HEK293 (cell line): ENCODE results near the gene MYL4.

Experiments
- GLIS1 ChIP-seq: fragments of 450-650 bp; formaldehyde crosslinking; IDR thresholded peaks from 2 replicates; pipeline ENCODE4 v1.5.1; 2016; ENCODE audit warnings: missing biosample characterization, missing genetic modification characterization
- HOXC10 ChIP-seq: sonication (generic); formaldehyde crosslinking; IDR thresholded peaks from 2 replicates; pipeline ENCODE4 v1.8.1; 2023; ENCODE audit warnings: mild to moderate bottlenecking, missing genetic modification reagents
- KLF7 ChIP-seq: fragments of 450-650 bp; formaldehyde crosslinking; IDR thresholded peaks from 2 replicates; pipeline ENCODE4 v1.5.1; 2016; ENCODE audit warnings: missing biosample characterization, missing genetic modification characterization, borderline replicate concordance
- OVOL3 ChIP-seq: fragments of 450-650 bp; formaldehyde crosslinking; IDR thresholded peaks from 2 replicates; pipeline ENCODE4 v1.5.1; 2016; ENCODE audit warnings: missing biosample characterization, missing genetic modification characterization
- RBAK ChIP-seq: fragments of 450-650 bp; formaldehyde crosslinking; IDR thresholded peaks from 2 replicates; pipeline ENCODE4 v1.5.1; 2016; ENCODE audit warnings: missing biosample characterization, missing genetic modification characterization
- SP2 ChIP-seq: fragments of 450-650 bp; formaldehyde crosslinking; IDR thresholded peaks from 2 replicates; pipeline ENCODE4 v1.5.1; 2016; ENCODE audit warnings: missing biosample characterization, missing genetic modification characterization
- ZBTB17 ChIP-seq: fragments of 450-650 bp; formaldehyde crosslinking; IDR thresholded peaks from 2 replicates; pipeline ENCODE4 v1.5.1; 2016; ENCODE audit warnings: missing biosample characterization, missing genetic modification characterization
- ZNF214 ChIP-seq: fragments of 450-650 bp; formaldehyde crosslinking; IDR thresholded peaks from 2 replicates; pipeline ENCODE4 v1.5.1; 2017; ENCODE audit warnings: missing biosample characterization, mild to moderate bottlenecking, missing genetic modification characterization, borderline replicate concordance
- ZNF221 ChIP-seq: fragments of 450-650 bp; formaldehyde crosslinking; IDR thresholded peaks from 2 replicates; pipeline ENCODE4 v1.5.1; 2017; ENCODE audit warnings: missing biosample characterization, missing genetic modification characterization, borderline replicate concordance
- ZNF302 ChIP-seq: fragments of 450-650 bp; formaldehyde crosslinking; IDR thresholded peaks from 2 replicates; pipeline ENCODE4 v1.5.1; 2016; ENCODE audit warnings: missing biosample characterization, missing genetic modification characterization, low read depth
- ZNF350 ChIP-seq: fragments of 450-650 bp; formaldehyde crosslinking; IDR thresholded peaks from 2 replicates; pipeline ENCODE4 v1.5.0; 2017; ENCODE audit warnings: missing biosample characterization, mild to moderate bottlenecking, missing genetic modification characterization
- ZNF521 ChIP-seq: fragments of 450-650 bp; formaldehyde crosslinking; IDR thresholded peaks from 2 replicates; pipeline ENCODE4 v1.5.1; 2017; ENCODE audit warnings: missing biosample characterization, mild to moderate bottlenecking, missing genetic modification characterization
- ZNF544 ChIP-seq: fragments of 450-650 bp; formaldehyde crosslinking; IDR thresholded peaks from 2 replicates; pipeline ENCODE4 v1.5.0; 2017; ENCODE audit warnings: missing biosample characterization, missing genetic modification characterization
- ZNF623 ChIP-seq: fragments of 450-650 bp; formaldehyde crosslinking; IDR thresholded peaks from 2 replicates; pipeline ENCODE4 v1.5.1; 2016; ENCODE audit warnings: missing biosample characterization, missing genetic modification characterization
- ZNF624 ChIP-seq: fragments of 450-650 bp; formaldehyde crosslinking; IDR thresholded peaks from 2 replicates; pipeline ENCODE4 v1.5.1; 2017; ENCODE audit warnings: missing biosample characterization, missing genetic modification characterization
- ZNF843 ChIP-seq: fragments of 450-650 bp; formaldehyde crosslinking; IDR thresholded peaks from 2 replicates; pipeline ENCODE4 v1.5.1; 2016; ENCODE audit warnings: missing biosample characterization, missing genetic modification characterization
- ZXDB ChIP-seq: fragments of 450-650 bp; formaldehyde crosslinking; IDR thresholded peaks from 2 replicates; pipeline ENCODE4 v1.5.1; 2016; ENCODE audit warnings: missing biosample characterization, missing genetic modification characterization
- TF ChIP-seq, protein P1 (sequence below): fragments of 450-650 bp; formaldehyde crosslinking; IDR thresholded peaks from 2 replicates; pipeline ENCODE4 v1.5.1; 2016; ENCODE audit warnings: missing biosample characterization, missing genetic modification characterization, borderline replicate concordance
- TF ChIP-seq, protein P2 (sequence below): fragments of 450-650 bp; formaldehyde crosslinking; IDR thresholded peaks from 2 replicates; pipeline ENCODE4 v1.5.1; 2017; ENCODE audit warnings: missing biosample characterization, missing genetic modification characterization
- TF ChIP-seq, protein P3 (sequence below): fragments of 450-650 bp; formaldehyde crosslinking; IDR thresholded peaks from 2 replicates; pipeline ENCODE4 v1.5.0; 2017; ENCODE audit warnings: missing biosample characterization, missing genetic modification characterization, borderline replicate concordance
- TF ChIP-seq, protein P4 (sequence below): fragments of 450-650 bp; formaldehyde crosslinking; IDR thresholded peaks from 2 replicates; pipeline ENCODE4 v1.5.1; 2017; ENCODE audit warnings: missing biosample characterization, missing genetic modification characterization
- TF ChIP-seq, protein P5 (sequence below): fragments of 450-650 bp; formaldehyde crosslinking; IDR thresholded peaks from 2 replicates; pipeline ENCODE4 v1.5.1; 2016; ENCODE audit warnings: missing biosample characterization, missing genetic modification characterization
- TF ChIP-seq, protein P6 (sequence below): fragments of 450-650 bp; formaldehyde crosslinking; IDR thresholded peaks from 2 replicates; pipeline ENCODE4 v1.5.1; 2016; ENCODE audit warnings: missing biosample characterization, missing genetic modification characterization
- TF ChIP-seq, protein P7 (sequence below): fragments of 450-650 bp; formaldehyde crosslinking; IDR thresholded peaks from 2 replicates; pipeline ENCODE4 v1.5.1; 2016; ENCODE audit warnings: missing biosample characterization, missing genetic modification characterization, low read depth

Gene MYL4

DNA sequence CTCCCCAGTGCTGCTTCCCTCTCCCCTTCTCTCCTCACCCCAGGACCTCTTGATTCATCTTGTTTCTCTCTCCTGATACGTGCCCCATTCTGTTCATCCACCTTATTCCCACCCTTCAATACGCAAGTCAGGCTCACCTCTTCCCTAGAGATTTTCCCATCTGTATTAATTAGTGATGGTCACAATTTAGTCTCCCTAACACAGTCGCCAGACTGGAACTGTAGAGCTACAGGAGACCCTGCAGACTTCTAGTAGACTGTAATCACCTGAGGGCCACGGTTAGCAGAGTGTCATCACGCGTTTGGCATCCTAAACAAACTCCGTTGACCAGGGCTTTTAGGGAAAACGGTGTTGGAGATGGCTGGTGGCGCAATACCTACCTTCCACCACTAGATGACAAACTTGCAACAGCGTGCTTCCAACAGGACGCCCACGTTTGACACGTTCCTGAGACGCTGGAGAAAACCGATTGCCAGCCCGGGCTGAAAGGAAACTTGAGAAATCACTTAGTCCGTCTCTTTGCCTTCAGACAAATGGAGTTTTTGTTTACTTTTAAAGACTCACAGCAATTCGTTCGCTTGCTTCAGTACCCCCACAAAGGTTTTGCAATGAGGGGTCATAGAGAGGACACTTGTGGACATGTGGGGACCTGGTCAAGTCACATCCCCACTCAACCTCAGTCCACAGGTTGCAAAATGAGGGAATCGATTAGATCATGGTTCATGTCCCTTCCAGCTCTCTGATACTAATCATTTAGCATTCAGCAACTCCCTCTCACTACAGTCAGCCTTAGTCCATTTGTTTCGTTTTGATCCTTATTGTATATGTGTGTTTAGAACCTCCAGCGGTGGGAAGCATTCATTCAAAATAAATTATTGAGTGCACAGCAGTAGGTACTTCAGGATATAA lies 20.6 kb downstream of the MYL4 start (continued):
- TF ChIP-seq ZNF624, result no peak
- TF ChIP-seq ZNF544 (tag by site-specific recombination), result no peak
- TF ChIP-seq OVOL3, result no peak
- TF ChIP-seq, protein P1, sequence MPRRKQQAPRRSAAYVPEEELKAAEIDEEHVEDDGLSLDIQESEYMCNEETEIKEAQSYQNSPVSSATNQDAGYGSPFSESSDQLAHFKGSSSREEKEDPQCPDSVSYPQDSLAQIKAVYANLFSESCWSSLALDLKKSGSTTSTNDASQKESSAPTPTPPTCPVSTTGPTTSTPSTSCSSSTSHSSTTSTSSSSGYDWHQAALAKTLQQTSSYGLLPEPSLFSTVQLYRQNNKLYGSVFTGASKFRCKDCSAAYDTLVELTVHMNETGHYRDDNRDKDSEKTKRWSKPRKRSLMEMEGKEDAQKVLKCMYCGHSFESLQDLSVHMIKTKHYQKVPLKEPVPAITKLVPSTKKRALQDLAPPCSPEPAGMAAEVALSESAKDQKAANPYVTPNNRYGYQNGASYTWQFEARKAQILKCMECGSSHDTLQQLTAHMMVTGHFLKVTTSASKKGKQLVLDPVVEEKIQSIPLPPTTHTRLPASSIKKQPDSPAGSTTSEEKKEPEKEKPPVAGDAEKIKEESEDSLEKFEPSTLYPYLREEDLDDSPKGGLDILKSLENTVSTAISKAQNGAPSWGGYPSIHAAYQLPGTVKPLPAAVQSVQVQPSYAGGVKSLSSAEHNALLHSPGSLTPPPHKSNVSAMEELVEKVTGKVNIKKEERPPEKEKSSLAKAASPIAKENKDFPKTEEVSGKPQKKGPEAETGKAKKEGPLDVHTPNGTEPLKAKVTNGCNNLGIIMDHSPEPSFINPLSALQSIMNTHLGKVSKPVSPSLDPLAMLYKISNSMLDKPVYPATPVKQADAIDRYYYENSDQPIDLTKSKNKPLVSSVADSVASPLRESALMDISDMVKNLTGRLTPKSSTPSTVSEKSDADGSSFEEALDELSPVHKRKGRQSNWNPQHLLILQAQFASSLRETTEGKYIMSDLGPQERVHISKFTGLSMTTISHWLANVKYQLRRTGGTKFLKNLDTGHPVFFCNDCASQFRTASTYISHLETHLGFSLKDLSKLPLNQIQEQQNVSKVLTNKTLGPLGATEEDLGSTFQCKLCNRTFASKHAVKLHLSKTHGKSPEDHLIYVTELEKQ, result no peak
- TF ChIP-seq GLIS1 (tag by site-specific recombination), result 0 out of 2 replicates have a peak, but pooled peaks have one; percentile 9
- TF ChIP-seq ZNF843 (tag by site-specific recombination), result no peak
- peak; percentile 100 for TF ChIP-seq ZBTB17 (tag by site-specific recombination)
- no peak for TF ChIP-seq ZNF350 (tag by site-specific recombination)
- TF ChIP-seq, protein P2, sequence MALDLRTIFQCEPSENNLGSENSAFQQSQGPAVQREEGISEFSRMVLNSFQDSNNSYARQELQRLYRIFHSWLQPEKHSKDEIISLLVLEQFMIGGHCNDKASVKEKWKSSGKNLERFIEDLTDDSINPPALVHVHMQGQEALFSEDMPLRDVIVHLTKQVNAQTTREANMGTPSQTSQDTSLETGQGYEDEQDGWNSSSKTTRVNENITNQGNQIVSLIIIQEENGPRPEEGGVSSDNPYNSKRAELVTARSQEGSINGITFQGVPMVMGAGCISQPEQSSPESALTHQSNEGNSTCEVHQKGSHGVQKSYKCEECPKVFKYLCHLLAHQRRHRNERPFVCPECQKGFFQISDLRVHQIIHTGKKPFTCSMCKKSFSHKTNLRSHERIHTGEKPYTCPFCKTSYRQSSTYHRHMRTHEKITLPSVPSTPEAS (tag by site-specific recombination), result no peak
- TF ChIP-seq ZNF221 (tag by site-specific recombination), result no peak
- TF ChIP-seq, protein P3, sequence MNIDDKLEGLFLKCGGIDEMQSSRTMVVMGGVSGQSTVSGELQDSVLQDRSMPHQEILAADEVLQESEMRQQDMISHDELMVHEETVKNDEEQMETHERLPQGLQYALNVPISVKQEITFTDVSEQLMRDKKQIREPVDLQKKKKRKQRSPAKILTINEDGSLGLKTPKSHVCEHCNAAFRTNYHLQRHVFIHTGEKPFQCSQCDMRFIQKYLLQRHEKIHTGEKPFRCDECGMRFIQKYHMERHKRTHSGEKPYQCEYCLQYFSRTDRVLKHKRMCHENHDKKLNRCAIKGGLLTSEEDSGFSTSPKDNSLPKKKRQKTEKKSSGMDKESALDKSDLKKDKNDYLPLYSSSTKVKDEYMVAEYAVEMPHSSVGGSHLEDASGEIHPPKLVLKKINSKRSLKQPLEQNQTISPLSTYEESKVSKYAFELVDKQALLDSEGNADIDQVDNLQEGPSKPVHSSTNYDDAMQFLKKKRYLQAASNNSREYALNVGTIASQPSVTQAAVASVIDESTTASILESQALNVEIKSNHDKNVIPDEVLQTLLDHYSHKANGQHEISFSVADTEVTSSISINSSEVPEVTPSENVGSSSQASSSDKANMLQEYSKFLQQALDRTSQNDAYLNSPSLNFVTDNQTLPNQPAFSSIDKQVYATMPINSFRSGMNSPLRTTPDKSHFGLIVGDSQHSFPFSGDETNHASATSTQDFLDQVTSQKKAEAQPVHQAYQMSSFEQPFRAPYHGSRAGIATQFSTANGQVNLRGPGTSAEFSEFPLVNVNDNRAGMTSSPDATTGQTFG (tag by site-specific recombination), result no peak
- TF ChIP-seq, protein P4, sequence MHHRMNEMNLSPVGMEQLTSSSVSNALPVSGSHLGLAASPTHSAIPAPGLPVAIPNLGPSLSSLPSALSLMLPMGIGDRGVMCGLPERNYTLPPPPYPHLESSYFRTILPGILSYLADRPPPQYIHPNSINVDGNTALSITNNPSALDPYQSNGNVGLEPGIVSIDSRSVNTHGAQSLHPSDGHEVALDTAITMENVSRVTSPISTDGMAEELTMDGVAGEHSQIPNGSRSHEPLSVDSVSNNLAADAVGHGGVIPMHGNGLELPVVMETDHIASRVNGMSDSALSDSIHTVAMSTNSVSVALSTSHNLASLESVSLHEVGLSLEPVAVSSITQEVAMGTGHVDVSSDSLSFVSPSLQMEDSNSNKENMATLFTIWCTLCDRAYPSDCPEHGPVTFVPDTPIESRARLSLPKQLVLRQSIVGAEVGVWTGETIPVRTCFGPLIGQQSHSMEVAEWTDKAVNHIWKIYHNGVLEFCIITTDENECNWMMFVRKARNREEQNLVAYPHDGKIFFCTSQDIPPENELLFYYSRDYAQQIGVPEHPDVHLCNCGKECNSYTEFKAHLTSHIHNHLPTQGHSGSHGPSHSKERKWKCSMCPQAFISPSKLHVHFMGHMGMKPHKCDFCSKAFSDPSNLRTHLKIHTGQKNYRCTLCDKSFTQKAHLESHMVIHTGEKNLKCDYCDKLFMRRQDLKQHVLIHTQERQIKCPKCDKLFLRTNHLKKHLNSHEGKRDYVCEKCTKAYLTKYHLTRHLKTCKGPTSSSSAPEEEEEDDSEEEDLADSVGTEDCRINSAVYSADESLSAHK (tag by site-specific recombination), result no peak
- no peak for TF ChIP-seq RBAK
- TF ChIP-seq, protein P5, sequence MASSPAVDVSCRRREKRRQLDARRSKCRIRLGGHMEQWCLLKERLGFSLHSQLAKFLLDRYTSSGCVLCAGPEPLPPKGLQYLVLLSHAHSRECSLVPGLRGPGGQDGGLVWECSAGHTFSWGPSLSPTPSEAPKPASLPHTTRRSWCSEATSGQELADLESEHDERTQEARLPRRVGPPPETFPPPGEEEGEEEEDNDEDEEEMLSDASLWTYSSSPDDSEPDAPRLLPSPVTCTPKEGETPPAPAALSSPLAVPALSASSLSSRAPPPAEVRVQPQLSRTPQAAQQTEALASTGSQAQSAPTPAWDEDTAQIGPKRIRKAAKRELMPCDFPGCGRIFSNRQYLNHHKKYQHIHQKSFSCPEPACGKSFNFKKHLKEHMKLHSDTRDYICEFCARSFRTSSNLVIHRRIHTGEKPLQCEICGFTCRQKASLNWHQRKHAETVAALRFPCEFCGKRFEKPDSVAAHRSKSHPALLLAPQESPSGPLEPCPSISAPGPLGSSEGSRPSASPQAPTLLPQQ (tag by site-specific recombination), result peak; percentile 25; the same call in 1 of the 2 replicates
- TF ChIP-seq, protein P6, sequence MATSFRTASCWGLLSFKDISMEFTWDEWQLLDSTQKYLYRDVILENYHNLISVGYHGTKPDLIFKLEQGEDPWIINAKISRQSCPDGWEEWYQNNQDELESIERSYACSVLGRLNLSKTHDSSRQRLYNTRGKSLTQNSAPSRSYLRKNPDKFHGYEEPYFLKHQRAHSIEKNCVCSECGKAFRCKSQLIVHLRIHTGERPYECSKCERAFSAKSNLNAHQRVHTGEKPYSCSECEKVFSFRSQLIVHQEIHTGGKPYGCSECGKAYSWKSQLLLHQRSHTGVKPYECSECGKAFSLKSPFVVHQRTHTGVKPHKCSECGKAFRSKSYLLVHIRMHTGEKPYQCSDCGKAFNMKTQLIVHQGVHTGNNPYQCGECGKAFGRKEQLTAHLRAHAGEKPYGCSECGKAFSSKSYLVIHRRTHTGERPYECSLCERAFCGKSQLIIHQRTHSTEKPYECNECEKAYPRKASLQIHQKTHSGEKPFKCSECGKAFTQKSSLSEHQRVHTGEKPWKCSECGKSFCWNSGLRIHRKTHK (tag by site-specific recombination), result no peak
- TF ChIP-seq KLF7, result no peak
- no peak for TF ChIP-seq ZNF302 (tag by site-specific recombination)
- TF ChIP-seq SP2 (tag by site-specific recombination), result no peak
- TF ChIP-seq, protein P7, sequence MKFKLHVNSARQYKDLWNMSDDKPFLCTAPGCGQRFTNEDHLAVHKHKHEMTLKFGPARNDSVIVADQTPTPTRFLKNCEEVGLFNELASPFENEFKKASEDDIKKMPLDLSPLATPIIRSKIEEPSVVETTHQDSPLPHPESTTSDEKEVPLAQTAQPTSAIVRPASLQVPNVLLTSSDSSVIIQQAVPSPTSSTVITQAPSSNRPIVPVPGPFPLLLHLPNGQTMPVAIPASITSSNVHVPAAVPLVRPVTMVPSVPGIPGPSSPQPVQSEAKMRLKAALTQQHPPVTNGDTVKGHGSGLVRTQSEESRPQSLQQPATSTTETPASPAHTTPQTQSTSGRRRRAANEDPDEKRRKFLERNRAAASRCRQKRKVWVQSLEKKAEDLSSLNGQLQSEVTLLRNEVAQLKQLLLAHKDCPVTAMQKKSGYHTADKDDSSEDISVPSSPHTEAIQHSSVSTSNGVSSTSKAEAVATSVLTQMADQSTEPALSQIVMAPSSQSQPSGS (tag by site-specific recombination), result no peak
- TF ChIP-seq ZNF214 (tag by site-specific recombination), result no peak
- no peak for TF ChIP-seq ZNF521
- no peak for TF ChIP-seq HOXC10 (CRISPR knock-in tag)
- 0 out of 2 replicates have a peak, but pooled peaks have one; percentile 21 for TF ChIP-seq ZXDB
- TF ChIP-seq ZNF623 (tag by site-specific recombination), result no peak
